Common myeloid progenitor, CD34-positive (primary cell): ENCODE measurements around the gene ADAT3.

Experiments used
- CTCF ChIA-PET: fragments of 350-600 bp; sonication (Branson Sonifier 250); formaldehyde crosslinking; loops from one replicate; lab custom pipeline; 2021; ENCODE audit warnings: antibody characterized with exemption; lab: Charles Lee
- POLR2A ChIA-PET: fragments of 350-600 bp; sonication (Branson Sonifier 250); formaldehyde crosslinking; loops from one replicate; lab custom pipeline; 2021; ENCODE audit warnings: antibody characterized with exemption; lab: Charles Lee
- DNase-seq, 3 donors: peaks; one replicate each; pipeline versions ENCODE4 v3.0.0 to v3.0.0-alpha.2; 2013
- H3K27ac ChIP-seq, 2 experiments: 1 replicate in 1 of 2; 2 replicates in 1 of 2; pipeline ENCODE4 v1.7.0; 2013; ENCODE audit warnings: inconsistent platforms in 2 of 2, low read length in 2 of 2, mild to moderate bottlenecking in 2 of 2, low read depth in 1 of 2, moderate library complexity in 1 of 2; ENCODE audit not compliant: severe bottlenecking in 2 of 2, insufficient read depth in 1 of 2, poor library complexity in 1 of 2
- H3K27me3 ChIP-seq, 5 experiments: replicated peaks in 2 of 5; 1 replicate in 3 of 5; 2 replicates in 2 of 5; pipeline versions ENCODE4 v1.6.1 to v1.7.0; 2013; ENCODE audit warnings: low read length in 4 of 5, mild to moderate bottlenecking in 2 of 5, moderate library complexity in 2 of 5, inconsistent platforms in 1 of 5; ENCODE audit not compliant: insufficient read depth in 5 of 5, control insufficient read depth in 4 of 5
- H3K36me3 ChIP-seq, 4 experiments: 1 replicate in 2 of 4; 2 replicates in 2 of 4; pipeline versions ENCODE4 v1.6.1 to v1.7.0; 2013; ENCODE audit warnings: low read length in 3 of 4, control low read depth in 1 of 4, mild to moderate bottlenecking in 1 of 4; ENCODE audit not compliant: control insufficient read depth in 4 of 4, insufficient read depth in 4 of 4
- H3K4me1 ChIP-seq, 4 experiments: 1 replicate in 3 of 4; 2 replicates in 1 of 4; pipeline versions ENCODE4 v1.6.1 to v1.7.1; 2013; ENCODE audit warnings: low read length in 3 of 4, mild to moderate bottlenecking in 3 of 4, control low read depth in 1 of 4, inconsistent platforms in 1 of 4, moderate library complexity in 1 of 4; ENCODE audit not compliant: control insufficient read depth in 4 of 4, insufficient read depth in 4 of 4; ENCODE audit errors: control extremely low read depth in 1 of 4
- H3K4me3 ChIP-seq, 7 experiments: 1 replicate in 4 of 7; 2 replicates in 3 of 7; pipeline versions ENCODE4 v1.5.1 to v1.7.0; 2013; ENCODE audit warnings: mild to moderate bottlenecking in 7 of 7, low read length in 6 of 7, moderate library complexity in 6 of 7, inconsistent platforms in 2 of 7, low read depth in 2 of 7, control low read depth in 1 of 7; ENCODE audit not compliant: insufficient read depth in 4 of 7, control insufficient read depth in 1 of 7; ENCODE audit errors: extremely low read depth in 1 of 7
- H3K9me3 ChIP-seq, 5 experiments: 1 replicate in 4 of 5; 2 replicates in 1 of 5; pipeline versions ENCODE4 v1.6.1 to v1.7.1; 2013; ENCODE audit warnings: low read length in 4 of 5, mild to moderate bottlenecking in 2 of 5, inconsistent platforms in 1 of 5, low read depth in 1 of 5, moderate library complexity in 1 of 5; ENCODE audit not compliant: control insufficient read depth in 4 of 5, insufficient read depth in 2 of 5; ENCODE audit errors: control extremely low read depth in 1 of 5
- WGBS: methylation state at CpG from one replicate; pipeline ENCODE4 v1.1.5; 2013; ENCODE audit not compliant: insufficient coverage; 5-methylcytosine and 5-hydroxymethylcytosine counted together

Gene ADAT3

DNA sequence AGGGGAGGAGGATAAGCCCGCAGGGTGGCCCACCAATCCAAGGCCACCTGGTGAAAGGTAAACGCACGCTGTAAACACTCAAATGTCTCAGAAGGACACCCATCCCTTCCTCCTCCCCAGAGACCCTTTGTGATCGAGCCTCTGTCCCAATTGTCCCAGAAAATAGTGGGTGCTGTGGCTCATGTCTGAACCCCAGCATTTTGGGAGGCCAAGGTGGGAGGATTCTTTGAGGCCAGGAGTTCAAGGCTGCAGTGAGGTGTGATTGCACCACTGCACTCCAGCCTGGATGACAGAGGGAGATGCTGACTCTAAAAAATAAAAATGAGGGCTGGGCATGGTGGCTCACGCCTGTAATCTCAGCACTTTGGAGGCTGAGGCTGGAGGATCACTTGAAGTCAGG, 16.8 kb upstream of the ADAT3 start:
- Histone ChIP-seq H3K27me3 (no peaks in the 10 kb centered on the region), H3K4me1 (peaks cover 3 to 29% (median 25%) of the 10 kb centered on the region in 4 experiments), H3K36me3 (no peaks in the 10 kb centered on the region), H3K4me3 (no peak overlapping the region), H3K9me3 (no peaks in the 10 kb centered on the region), H3K27ac (no peak overlapping the region)
- 90% methylated on average over 4 of the region's 5 CpGs for WGBS
- ChIA-PET POLR2A (interaction anchor here (0.8 kb wide), 1 partner anchor 12 kb away, joined by 3 read pairs; no protein-coding TSS in a partner anchor), CTCF (interaction anchor here (0.5 to 2.2 kb wide), 3 partner anchors 9 to 14 kb away, joined by 3 to 6 read pairs (median 5); no protein-coding TSS in a partner anchor)
- no peak for DNase-seq

DNA sequence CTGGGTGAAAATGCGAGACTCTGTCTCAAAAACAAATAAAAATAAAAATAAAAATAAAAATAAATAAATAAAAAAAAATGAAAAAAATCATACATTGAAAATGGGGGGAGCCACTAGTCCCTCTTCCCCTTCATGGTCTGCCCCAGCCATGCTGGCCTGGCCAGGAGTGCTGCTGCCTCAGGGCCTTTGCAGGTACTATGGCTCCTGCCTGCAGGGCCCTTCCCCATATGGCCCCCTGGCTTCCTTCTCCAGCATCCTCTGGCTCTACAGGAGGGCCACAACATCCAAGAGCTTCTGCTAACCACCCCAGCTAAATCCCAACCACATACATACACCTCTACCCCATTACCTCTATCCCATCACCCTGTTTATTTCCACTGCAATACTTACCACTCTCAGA, 15.3 kb upstream of the ADAT3 start:
- peaks cover 0 to 22% (median 16%) of the 10 kb centered on the region in 4 experiments for H3K4me1 ChIP-seq
- H3K36me3 ChIP-seq, result no peaks in the 10 kb centered on the region
- no peak for DNase-seq
- H3K4me3 ChIP-seq, result no peak overlapping the region
- no CpG with 5 or more reads among the region's 1 CpG for WGBS
- H3K27me3 ChIP-seq, result no peaks in the 10 kb centered on the region
- POLR2A ChIA-PET, result no interaction called here
- H3K27ac ChIP-seq, result no peak overlapping the region
- CTCF ChIA-PET, result interaction anchor here (1.4 to 2.2 kb wide), 3 partner anchors 14 to 40 kb away, joined by 3 to 6 read pairs (median 4); no protein-coding TSS in a partner anchor
- H3K9me3 ChIP-seq, result no peaks in the 10 kb centered on the region

DNA sequence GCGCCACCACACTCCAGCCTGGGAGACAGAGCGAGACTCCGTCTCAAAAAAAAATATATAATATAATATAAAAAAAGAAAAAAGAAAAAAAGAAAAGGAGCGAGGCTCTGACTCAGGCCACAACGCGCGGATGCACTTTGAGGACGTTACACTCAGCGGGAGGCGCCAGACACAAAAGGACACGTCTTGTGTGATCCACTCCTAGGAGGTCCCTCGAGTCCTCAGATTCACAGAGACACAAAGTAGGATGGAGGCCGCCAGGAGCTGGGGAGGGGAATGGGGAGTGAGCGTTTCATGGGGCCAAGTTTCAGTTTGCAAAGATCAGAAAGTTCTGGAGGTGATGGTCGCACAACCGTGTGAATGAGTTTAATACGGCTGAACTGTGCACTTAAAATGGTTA, 11.4 kb upstream of the ADAT3 start:
- Histone ChIP-seq H3K9me3 (no peaks in the 10 kb centered on the region), H3K27me3 (no peaks in the 10 kb centered on the region), H3K4me1 (peaks cover 5 to 40% (median 36%) of the 10 kb centered on the region in 4 experiments), H3K4me3 (no peak overlapping the region), H3K27ac (no peak overlapping the region), H3K36me3 (no peaks in the 10 kb centered on the region)
- WGBS, result 99% methylated on average over 13 of the region's 17 CpGs
- POLR2A ChIA-PET, result no interaction called here
- CTCF ChIA-PET, result interaction anchor here (1.5 kb wide), 1 partner anchor 11 kb away, joined by 4 read pairs; no protein-coding TSS in a partner anchor
- DNase-seq, result no peak

DNA sequence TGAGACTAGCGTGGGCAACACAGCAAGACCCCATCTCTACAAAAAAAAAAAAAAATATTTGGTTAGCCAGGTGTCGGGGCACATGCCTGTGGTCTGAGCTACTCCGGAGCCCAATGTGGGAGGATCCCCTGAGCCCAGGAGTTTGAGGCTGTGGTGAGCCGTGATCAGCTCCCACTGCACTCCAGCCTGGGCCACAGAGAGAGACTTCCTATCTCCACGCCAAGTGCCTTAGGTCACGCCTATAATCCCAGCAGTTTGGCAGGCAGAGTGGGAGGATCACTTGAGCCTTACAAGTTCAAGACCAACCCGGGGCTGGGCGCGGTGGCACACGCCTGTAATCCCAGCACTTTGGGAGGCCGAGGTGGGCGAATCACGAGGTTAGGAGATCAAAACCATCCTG, 8.7 kb upstream of the ADAT3 start:
- no peaks in the 10 kb centered on the region for H3K27me3 ChIP-seq
- no peaks in the 10 kb centered on the region for H3K9me3 ChIP-seq
- ChIA-PET POLR2A (interaction anchor here (0.6 to 1.5 kb wide), 2 partner anchors 32 to 348 kb away, joined by 4 read pairs; partner anchors contain the start of gene KLF16), CTCF (interaction anchor here (0.6 to 1.4 kb wide), 4 partner anchors 9 to 139 kb away, joined by 3 to 5 read pairs (median 4); no protein-coding TSS in a partner anchor)
- H3K4me3 ChIP-seq, result no peak overlapping the region
- peaks cover 5 to 40% (median 36%) of the 10 kb centered on the region in 4 experiments for H3K4me1 ChIP-seq
- 60% methylated on average over 6 of the region's 13 CpGs for WGBS
- no peak for DNase-seq
- H3K36me3 ChIP-seq, result no peaks in the 10 kb centered on the region
- H3K27ac ChIP-seq, result peak overlapping the region in 1 of 2 experiments; percentile 25

DNA sequence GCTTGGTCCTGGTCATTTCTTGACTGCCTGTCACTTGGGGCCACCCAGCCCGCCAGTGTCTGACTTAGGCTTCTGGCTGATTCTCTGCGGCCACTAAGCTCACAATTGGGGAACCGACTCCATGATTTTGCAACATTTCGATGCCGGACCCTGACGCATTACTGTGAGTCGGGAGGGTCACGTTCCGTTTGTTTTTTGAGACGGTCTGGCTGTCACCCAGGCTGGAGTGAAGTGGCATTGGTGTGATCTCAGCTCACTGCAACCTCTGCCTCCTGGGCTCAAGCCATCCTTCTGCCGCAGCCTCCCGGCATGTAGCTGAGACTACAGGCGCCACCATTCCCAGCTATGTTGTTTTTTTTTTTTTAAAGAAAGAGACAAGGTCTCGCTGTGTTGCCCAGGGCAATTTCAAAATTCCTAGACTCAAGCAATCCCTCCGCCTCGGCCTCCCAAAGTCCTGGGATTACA, 3.2 kb upstream of the ADAT3 start:
- no peak overlapping the region for H3K4me3 ChIP-seq
- H3K36me3 ChIP-seq, result no peaks in the 10 kb centered on the region
- WGBS, result 95% methylated on average over 16 of the region's 16 CpGs
- no peak for DNase-seq
- ChIA-PET POLR2A (interaction anchor here (0.6 kb wide), 2 partner anchors 135 to 182 kb away, joined by 3 to 6 read pairs; no protein-coding TSS in a partner anchor), CTCF (interaction anchor here (1.1 to 1.3 kb wide), 2 partner anchors 19 to 28 kb away, joined by 3 to 9 read pairs; no protein-coding TSS in a partner anchor)
- no peaks in the 10 kb centered on the region for H3K27me3 ChIP-seq
- H3K4me1 ChIP-seq, result peaks cover 2 to 46% (median 39%) of the 10 kb centered on the region in 4 experiments
- H3K27ac ChIP-seq, result no peak overlapping the region
- no peaks in the 10 kb centered on the region for H3K9me3 ChIP-seq

DNA sequence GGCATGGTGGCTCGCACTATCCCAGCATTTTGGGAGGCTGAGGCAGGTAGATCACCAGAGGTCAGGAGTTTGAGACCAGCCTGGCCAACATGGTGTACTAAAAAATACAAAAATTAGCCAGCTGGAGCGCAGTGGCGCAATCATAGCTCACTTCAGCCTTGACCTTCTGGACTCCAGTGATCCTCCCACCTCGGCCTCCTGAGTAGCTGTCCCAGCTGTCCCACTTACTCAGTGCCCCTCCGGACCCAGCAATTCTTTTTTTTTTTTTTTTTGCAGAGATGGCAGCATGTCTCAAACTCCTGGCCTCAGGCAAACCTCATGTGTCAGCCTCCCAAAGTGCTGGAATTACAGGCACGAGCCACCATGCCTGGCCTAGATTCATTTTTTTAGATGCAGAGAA, 2.3 kb upstream of the ADAT3 start:
- POLR2A ChIA-PET, result interaction anchor here (0.6 to 0.7 kb wide), 2 partner anchors 86 to 181 kb away, joined by 3 read pairs; no protein-coding TSS in a partner anchor
- DNase-seq, result no peak
- Histone ChIP-seq H3K4me3 (no peak overlapping the region), H3K27me3 (no peaks in the 10 kb centered on the region), H3K9me3 (no peaks in the 10 kb centered on the region), H3K36me3 (peaks cover 0 to 2% (median 0%) of the 10 kb centered on the region in 4 experiments), H3K4me1 (peaks cover 2 to 42% (median 32%) of the 10 kb centered on the region in 4 experiments), H3K27ac (no peak overlapping the region)
- CTCF ChIA-PET, result interaction anchor here (0.9 to 1.1 kb wide), 2 partner anchors 18 to 39 kb away, joined by 3 read pairs; no protein-coding TSS in a partner anchor
- WGBS, result 93% methylated on average over 4 of the region's 6 CpGs

DNA sequence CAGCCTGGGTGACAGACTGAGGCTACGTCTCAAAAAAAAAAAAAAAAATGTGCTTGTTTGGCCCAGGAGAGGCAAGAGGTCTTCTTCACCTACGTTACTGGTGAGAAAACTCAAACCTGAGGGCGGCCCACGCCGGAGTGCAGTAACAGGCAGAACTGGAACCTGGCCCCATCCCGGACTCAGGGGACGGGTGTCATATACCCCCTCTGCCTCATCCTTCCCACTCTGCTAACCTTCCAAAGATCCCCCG, 414 bp upstream of the ADAT3 start:
- ChIA-PET CTCF (interaction anchor here (0.7 to 1.2 kb wide), 7 partner anchors 10 to 44 kb away, joined by 3 to 5 read pairs (median 3); no protein-coding TSS in a partner anchor), POLR2A (interaction anchor here (2.0 kb wide), 1 partner anchor 37 kb away, joined by 4 read pairs; no protein-coding TSS in a partner anchor)
- Histone ChIP-seq H3K4me1 (peaks cover 2 to 54% (median 45%) of the 10 kb centered on the region in 4 experiments), H3K36me3 (peaks cover 0 to 4% (median 1%) of the 10 kb centered on the region in 4 experiments), H3K4me3 (peak overlapping the region in 4 of 7 experiments; percentile 32 to 77 (median 75)), H3K9me3 (no peaks in the 10 kb centered on the region), H3K27me3 (no peaks in the 10 kb centered on the region), H3K27ac (peak overlapping the region in 1 of 2 experiments; percentile 78)
- DNase-seq, result no peak
- 43% methylated on average over 6 of the region's 8 CpGs for WGBS
